SK-N-SH (cell line): Measurements from ENCODE around the gene ABCC12. TPM values are rescaled to one million over a fixed set of nuclear protein-coding genes. Genes with fewer than 3 reads are reported as not detected.

Source experiments
- CTCF ChIA-PET: fragments of 300-600, 350-600 bp; formaldehyde crosslinking; extraction: SDS; loops from one replicate; lab custom pipeline; 2021; lab: Yijun Ruan, JAX
- POLR2A ChIA-PET: fragments of 350-600 bp; sonication (Branson Sonifier 250); formaldehyde crosslinking; extraction: SDS; loops from one replicate; lab custom pipeline; 2020; ENCODE audit warnings: antibody characterized with exemption, inconsistent platforms; lab: Yijun Ruan, JAX
- DNase-seq: peaks from one replicate; pipeline ENCODE4 v3.0.0; 2012
- H2AFZ ChIP-seq: fragments of 200-600 bp; sonication (generic); 2 replicates; pipeline ENCODE4 v1.8.1; 2016; ENCODE audit warnings: antibody characterized with exemption, mild to moderate bottlenecking, low read depth
- H3F3A ChIP-seq: fragments of 200-600 bp; sonication (generic); replicated peaks from 2 replicates; pipeline ENCODE3; 2016; ENCODE audit warnings: antibody characterized with exemption, mild to moderate bottlenecking; ENCODE audit not compliant: insufficient read depth
- H3K27ac ChIP-seq, 2 experiments: fragments of 200-500 bp in 1 of 2; fragments of 200-600 bp in 1 of 2; sonication (Bioruptor generic) in 1 of 2; sonication (generic), shearing (Covaris generic) in 1 of 2; 2 replicates each; pipeline versions ENCODE4 v1.5.1 to v1.6.1; 2014 to 2016; ENCODE audit warnings: low read depth in 2 of 2, inconsistent platforms in 1 of 2, low read length in 1 of 2, mild to moderate bottlenecking in 1 of 2, mixed read lengths in 1 of 2
- H3K27me3 ChIP-seq: fragments of 200-600 bp; sonication (generic), shearing (Covaris generic); 2 replicates; pipeline ENCODE4 v1.6.1; 2016; ENCODE audit warnings: mixed run types; ENCODE audit not compliant: insufficient read depth
- H3K36me3 ChIP-seq, 2 experiments: fragments of 200-500 bp in 1 of 2; fragments of 200-600 bp in 1 of 2; sonication (Bioruptor generic) in 1 of 2; sonication (generic) in 1 of 2; replicated peaks in 1 of 2; 2 replicates each; pipeline versions ENCODE3 to v1.5.1; 2014 to 2016; ENCODE audit warnings: low read length in 1 of 2, mild to moderate bottlenecking in 1 of 2; ENCODE audit not compliant: insufficient read depth in 2 of 2, control insufficient read depth in 1 of 2
- H3K4me1 ChIP-seq, 2 experiments: fragments of 200-500 bp in 1 of 2; fragments of 200-600 bp in 1 of 2; sonication (Bioruptor generic) in 1 of 2; sonication (generic), shearing (Covaris generic) in 1 of 2; 2 replicates each; pipeline versions ENCODE4 v1.5.1 to v1.6.1; 2014 to 2016; ENCODE audit warnings: low read depth in 1 of 2, low read length in 1 of 2, mixed run types in 1 of 2; ENCODE audit not compliant: insufficient read depth in 2 of 2, control insufficient read depth in 1 of 2
- H3K4me2 ChIP-seq: fragments of 200-600 bp; sonication (generic), shearing (Covaris generic); 2 replicates; pipeline ENCODE4 v1.6.1; 2017; ENCODE audit warnings: mixed run types
- H3K4me3 ChIP-seq, 2 experiments: fragments of 200-500 bp in 1 of 2; fragments of 200-600 bp in 1 of 2; sonication (Bioruptor generic) in 1 of 2; sonication (generic), shearing (Covaris generic) in 1 of 2; 2 replicates each; pipeline versions ENCODE4 v1.5.1 to v1.8.1; 2014 to 2016; ENCODE audit warnings: low read depth in 2 of 2, inconsistent platforms in 1 of 2, low read length in 1 of 2, mild to moderate bottlenecking in 1 of 2, mixed read lengths in 1 of 2, moderate library complexity in 1 of 2
- H3K79me2 ChIP-seq: fragments of 200-600 bp; sonication (generic); 2 replicates; pipeline ENCODE4 v1.8.1; 2017; ENCODE audit warnings: mild to moderate bottlenecking; ENCODE audit not compliant: insufficient read depth
- H3K9ac ChIP-seq: fragments of 200-600 bp; sonication (generic); 2 replicates; pipeline ENCODE4 v1.6.1; 2017; ENCODE audit warnings: mixed run types
- H3K9me2 ChIP-seq: fragments of 200-600 bp; sonication (generic); 2 replicates; pipeline ENCODE4 v1.6.1; 2017; ENCODE audit warnings: mixed run types
- H3K9me3 ChIP-seq: fragments of 200-600 bp; sonication (generic); 2 replicates; pipeline ENCODE4 v1.6.1; 2017; ENCODE audit warnings: mixed run types, mild to moderate bottlenecking, moderate library complexity
- H4K20me1 ChIP-seq: fragments of 200-600 bp; sonication (generic); 2 replicates; pipeline ENCODE4 v1.6.1; 2017; ENCODE audit warnings: mild to moderate bottlenecking, mixed run types; ENCODE audit not compliant: insufficient read depth
- CHD2 ChIP-seq: fragments of 150-350 bp; IDR thresholded peaks from 2 replicates; pipeline ENCODE4 v1.6.1; 2018; ENCODE audit warnings: low read length; ENCODE audit not compliant: partially characterized antibody
- EP300 ChIP-seq, 2 experiments: IDR thresholded peaks; 2 replicates each; pipeline versions ENCODE4 v1.4.0 to v1.6.1; 2012; ENCODE audit warnings: borderline replicate concordance in 1 of 2, low read depth in 1 of 2, low read length in 1 of 2
- FOSL2 ChIP-seq: IDR thresholded peaks from 2 replicates; pipeline ENCODE4 v1.4.0; 2012; ENCODE audit warnings: low read depth, mild to moderate bottlenecking, moderate library complexity, borderline replicate concordance
- FOXJ3 ChIP-seq: sonication (generic); formaldehyde crosslinking; IDR thresholded peaks from 2 replicates; pipeline ENCODE4 v1.5.1; 2020; ENCODE audit warnings: mild to moderate bottlenecking, missing genetic modification reagents
- JUND ChIP-seq: IDR thresholded peaks from 2 replicates; pipeline ENCODE4 v1.4.0; 2012
- MEF2A ChIP-seq: IDR thresholded peaks from 2 replicates; pipeline ENCODE4 v1.4.0; 2012; ENCODE audit warnings: low read depth, borderline replicate concordance
- MXI1 ChIP-seq: IDR thresholded peaks from 2 replicates; pipeline ENCODE4 v1.6.1; 2012; ENCODE audit warnings: mild to moderate bottlenecking, low read depth, low read length, improper control_type of control experiment
- NFIC ChIP-seq: IDR thresholded peaks from 2 replicates; pipeline ENCODE4 v1.4.0; 2012; ENCODE audit warnings: borderline replicate concordance
- NRF1 ChIP-seq: IDR thresholded peaks from 2 replicates; pipeline ENCODE4 v1.6.1; 2012; ENCODE audit warnings: low read depth, mild to moderate bottlenecking, low read length
- POLR2AphosphoS5 ChIP-seq: IDR thresholded peaks from 2 replicates; pipeline ENCODE4 v1.6.1; 2012; ENCODE audit warnings: low read depth, low read length
- SIN3A ChIP-seq: IDR thresholded peaks from 2 replicates; pipeline ENCODE4 v1.6.1; 2012; ENCODE audit warnings: low read depth, mild to moderate bottlenecking, low read length, moderate library complexity, borderline replicate concordance
- TAF1 ChIP-seq: IDR thresholded peaks from 2 replicates; pipeline ENCODE4 v1.6.1; 2012; ENCODE audit warnings: low read depth, mild to moderate bottlenecking, low read length, moderate library complexity, borderline replicate concordance
- TCF12 ChIP-seq: IDR thresholded peaks from 2 replicates; pipeline ENCODE4 v1.4.0; 2012
- WGBS: methylation state at CpG from one replicate; pipeline ENCODE4 v1.1.6; 2017; ENCODE audit warnings: low lambda C conversion rate; 5-methylcytosine and 5-hydroxymethylcytosine counted together
- polyA plus RNA-seq, 3 experiments: library from polyadenylated mRNA; depleted of rRNA; stranded (reverse); fragments of >200 nt; gene quantifications; 2 replicates each; pipeline ENCODE4 v1.2.3, GENCODE V29; 2012
- TF ChIP-seq, protein P1 (sequence below): IDR thresholded peaks from 2 replicates; pipeline ENCODE4 v1.4.0; 2012; ENCODE audit warnings: low read depth, borderline replicate concordance
- TF ChIP-seq, protein P2 (sequence below): IDR thresholded peaks from 2 replicates; pipeline ENCODE4 v1.4.0; 2012; ENCODE audit warnings: low read depth, borderline replicate concordance
- TF ChIP-seq, protein P3 (sequence below): IDR thresholded peaks from 2 replicates; pipeline ENCODE4 v1.6.1; 2012; ENCODE audit warnings: mild to moderate bottlenecking, low read depth, low read length, moderate library complexity
- TF ChIP-seq, protein P4 (sequence below): fragments of 150-350 bp; IDR thresholded peaks from 2 replicates; pipeline ENCODE4 v1.6.1; 2016; ENCODE audit warnings: mild to moderate bottlenecking, low read depth, low read length
- TF ChIP-seq, protein P5 (sequence below): IDR thresholded peaks from 2 replicates; pipeline ENCODE4; 2012
- TF ChIP-seq, protein P6 (sequence below): fragments of 200-600 bp; sonication (generic); IDR thresholded peaks from 2 replicates; pipeline ENCODE4 v1.6.1; 2017; ENCODE audit warnings: antibody characterized with exemption, mild to moderate bottlenecking, moderate library complexity

The ABCC12 gene
- polyA plus RNA-seq, 1 of the 3 experiments (the other 2 are of a cell fraction), result not detected

DNA sequence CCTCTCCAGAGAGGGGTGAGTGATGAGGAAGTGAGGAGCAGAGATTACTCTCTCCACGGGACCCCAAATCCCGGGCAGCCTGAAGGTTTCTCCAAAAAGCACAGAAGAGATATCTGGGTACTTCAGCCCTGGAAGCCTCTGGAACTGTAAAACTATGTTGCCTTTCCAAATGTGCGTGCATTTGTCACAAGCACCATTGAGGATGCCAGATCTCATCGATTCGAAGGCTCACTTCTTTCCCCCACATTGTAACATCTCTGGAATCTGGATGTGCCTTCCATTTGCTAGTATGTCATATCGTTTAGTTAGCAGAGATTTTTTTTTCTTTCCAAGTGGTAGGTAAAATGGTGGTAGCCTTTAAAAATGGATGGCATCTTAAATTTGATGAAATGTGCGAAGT lies 45.8 kb downstream of the ABCC12 start:
- Histone ChIP-seq H4K20me1 (no peaks in the 10 kb centered on the region), H3K4me1 (peaks cover 0 to 12% of the 10 kb centered on the region in 2 experiments; a peak in 1 of 4 replicates), H3K9me2 (no peaks in the 10 kb centered on the region), H3K79me2 (no peaks in the 10 kb centered on the region), H3K27ac (no peak overlapping the region), H3K9me3 (no peaks in the 10 kb centered on the region), H3K4me2 (no peak overlapping the region), H2AFZ (no peak overlapping the region), H3K27me3 (no peaks in the 10 kb centered on the region; the same call in 1 of the 2 replicates)
- WGBS, result 80% methylated on average over 7 of the region's 7 CpGs
- DNase-seq, result no peak
- ChIA-PET CTCF (interaction anchor here (1.5 to 3.0 kb wide), 2 partner anchors 7 to 968 kb away, joined by 4 to 23 read pairs; no protein-coding TSS in a partner anchor), POLR2A (no interaction called here)
- TF ChIP-seq, protein P1, sequence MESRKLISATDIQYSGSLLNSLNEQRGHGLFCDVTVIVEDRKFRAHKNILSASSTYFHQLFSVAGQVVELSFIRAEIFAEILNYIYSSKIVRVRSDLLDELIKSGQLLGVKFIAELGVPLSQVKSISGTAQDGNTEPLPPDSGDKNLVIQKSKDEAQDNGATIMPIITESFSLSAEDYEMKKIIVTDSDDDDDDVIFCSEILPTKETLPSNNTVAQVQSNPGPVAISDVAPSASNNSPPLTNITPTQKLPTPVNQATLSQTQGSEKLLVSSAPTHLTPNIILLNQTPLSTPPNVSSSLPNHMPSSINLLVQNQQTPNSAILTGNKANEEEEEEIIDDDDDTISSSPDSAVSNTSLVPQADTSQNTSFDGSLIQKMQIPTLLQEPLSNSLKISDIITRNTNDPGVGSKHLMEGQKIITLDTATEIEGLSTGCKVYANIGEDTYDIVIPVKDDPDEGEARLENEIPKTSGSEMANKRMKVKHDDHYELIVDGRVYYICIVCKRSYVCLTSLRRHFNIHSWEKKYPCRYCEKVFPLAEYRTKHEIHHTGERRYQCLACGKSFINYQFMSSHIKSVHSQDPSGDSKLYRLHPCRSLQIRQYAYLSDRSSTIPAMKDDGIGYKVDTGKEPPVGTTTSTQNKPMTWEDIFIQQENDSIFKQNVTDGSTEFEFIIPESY, result no peak
- TF ChIP-seq EP300 (IDR thresholded peaks at IDR 0.05; ENCODE audit: borderline replicate concordance in 1 of 2, low read depth in 1 of 2, low read length in 1 of 2) (no peak), MEF2A (no peak), FOXJ3 (no peak), FOSL2 (no peak), POLR2AphosphoS5 (no peak), MXI1 (no peak), SIN3A (no peak), CHD2 (no peak), JUND (no peak), TAF1 (no peak), TCF12 (no peak), NRF1 (no peak), NFIC (no peak)
- TF ChIP-seq, protein P2, sequence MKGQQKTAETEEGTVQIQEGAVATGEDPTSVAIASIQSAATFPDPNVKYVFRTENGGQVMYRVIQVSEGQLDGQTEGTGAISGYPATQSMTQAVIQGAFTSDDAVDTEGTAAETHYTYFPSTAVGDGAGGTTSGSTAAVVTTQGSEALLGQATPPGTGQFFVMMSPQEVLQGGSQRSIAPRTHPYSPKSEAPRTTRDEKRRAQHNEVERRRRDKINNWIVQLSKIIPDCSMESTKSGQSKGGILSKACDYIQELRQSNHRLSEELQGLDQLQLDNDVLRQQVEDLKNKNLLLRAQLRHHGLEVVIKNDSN, result no peak
- TF ChIP-seq, protein P3, sequence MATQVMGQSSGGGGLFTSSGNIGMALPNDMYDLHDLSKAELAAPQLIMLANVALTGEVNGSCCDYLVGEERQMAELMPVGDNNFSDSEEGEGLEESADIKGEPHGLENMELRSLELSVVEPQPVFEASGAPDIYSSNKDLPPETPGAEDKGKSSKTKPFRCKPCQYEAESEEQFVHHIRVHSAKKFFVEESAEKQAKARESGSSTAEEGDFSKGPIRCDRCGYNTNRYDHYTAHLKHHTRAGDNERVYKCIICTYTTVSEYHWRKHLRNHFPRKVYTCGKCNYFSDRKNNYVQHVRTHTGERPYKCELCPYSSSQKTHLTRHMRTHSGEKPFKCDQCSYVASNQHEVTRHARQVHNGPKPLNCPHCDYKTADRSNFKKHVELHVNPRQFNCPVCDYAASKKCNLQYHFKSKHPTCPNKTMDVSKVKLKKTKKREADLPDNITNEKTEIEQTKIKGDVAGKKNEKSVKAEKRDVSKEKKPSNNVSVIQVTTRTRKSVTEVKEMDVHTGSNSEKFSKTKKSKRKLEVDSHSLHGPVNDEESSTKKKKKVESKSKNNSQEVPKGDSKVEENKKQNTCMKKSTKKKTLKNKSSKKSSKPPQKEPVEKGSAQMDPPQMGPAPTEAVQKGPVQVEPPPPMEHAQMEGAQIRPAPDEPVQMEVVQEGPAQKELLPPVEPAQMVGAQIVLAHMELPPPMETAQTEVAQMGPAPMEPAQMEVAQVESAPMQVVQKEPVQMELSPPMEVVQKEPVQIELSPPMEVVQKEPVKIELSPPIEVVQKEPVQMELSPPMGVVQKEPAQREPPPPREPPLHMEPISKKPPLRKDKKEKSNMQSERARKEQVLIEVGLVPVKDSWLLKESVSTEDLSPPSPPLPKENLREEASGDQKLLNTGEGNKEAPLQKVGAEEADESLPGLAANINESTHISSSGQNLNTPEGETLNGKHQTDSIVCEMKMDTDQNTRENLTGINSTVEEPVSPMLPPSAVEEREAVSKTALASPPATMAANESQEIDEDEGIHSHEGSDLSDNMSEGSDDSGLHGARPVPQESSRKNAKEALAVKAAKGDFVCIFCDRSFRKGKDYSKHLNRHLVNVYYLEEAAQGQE, result no peak
- TF ChIP-seq, protein P4, sequence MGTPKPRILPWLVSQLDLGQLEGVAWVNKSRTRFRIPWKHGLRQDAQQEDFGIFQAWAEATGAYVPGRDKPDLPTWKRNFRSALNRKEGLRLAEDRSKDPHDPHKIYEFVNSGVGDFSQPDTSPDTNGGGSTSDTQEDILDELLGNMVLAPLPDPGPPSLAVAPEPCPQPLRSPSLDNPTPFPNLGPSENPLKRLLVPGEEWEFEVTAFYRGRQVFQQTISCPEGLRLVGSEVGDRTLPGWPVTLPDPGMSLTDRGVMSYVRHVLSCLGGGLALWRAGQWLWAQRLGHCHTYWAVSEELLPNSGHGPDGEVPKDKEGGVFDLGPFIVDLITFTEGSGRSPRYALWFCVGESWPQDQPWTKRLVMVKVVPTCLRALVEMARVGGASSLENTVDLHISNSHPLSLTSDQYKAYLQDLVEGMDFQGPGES, result no peak
- TF ChIP-seq, protein P5, sequence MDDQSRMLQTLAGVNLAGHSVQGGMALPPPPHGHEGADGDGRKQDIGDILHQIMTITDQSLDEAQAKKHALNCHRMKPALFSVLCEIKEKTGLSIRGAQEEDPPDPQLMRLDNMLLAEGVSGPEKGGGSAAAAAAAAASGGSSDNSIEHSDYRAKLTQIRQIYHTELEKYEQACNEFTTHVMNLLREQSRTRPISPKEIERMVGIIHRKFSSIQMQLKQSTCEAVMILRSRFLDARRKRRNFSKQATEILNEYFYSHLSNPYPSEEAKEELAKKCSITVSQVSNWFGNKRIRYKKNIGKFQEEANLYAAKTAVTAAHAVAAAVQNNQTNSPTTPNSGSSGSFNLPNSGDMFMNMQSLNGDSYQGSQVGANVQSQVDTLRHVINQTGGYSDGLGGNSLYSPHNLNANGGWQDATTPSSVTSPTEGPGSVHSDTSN, result no peak
- TF ChIP-seq, protein P6, sequence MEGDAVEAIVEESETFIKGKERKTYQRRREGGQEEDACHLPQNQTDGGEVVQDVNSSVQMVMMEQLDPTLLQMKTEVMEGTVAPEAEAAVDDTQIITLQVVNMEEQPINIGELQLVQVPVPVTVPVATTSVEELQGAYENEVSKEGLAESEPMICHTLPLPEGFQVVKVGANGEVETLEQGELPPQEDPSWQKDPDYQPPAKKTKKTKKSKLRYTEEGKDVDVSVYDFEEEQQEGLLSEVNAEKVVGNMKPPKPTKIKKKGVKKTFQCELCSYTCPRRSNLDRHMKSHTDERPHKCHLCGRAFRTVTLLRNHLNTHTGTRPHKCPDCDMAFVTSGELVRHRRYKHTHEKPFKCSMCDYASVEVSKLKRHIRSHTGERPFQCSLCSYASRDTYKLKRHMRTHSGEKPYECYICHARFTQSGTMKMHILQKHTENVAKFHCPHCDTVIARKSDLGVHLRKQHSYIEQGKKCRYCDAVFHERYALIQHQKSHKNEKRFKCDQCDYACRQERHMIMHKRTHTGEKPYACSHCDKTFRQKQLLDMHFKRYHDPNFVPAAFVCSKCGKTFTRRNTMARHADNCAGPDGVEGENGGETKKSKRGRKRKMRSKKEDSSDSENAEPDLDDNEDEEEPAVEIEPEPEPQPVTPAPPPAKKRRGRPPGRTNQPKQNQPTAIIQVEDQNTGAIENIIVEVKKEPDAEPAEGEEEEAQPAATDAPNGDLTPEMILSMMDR, result no peak
- TF ChIP-seq, all 33 proteins: peak for 0
- Histone ChIP-seq H3K4me3 (no peak overlapping the region), H3F3A (no peaks in the 10 kb centered on the region), H3K36me3 (no peaks in the 10 kb centered on the region), H3K9ac (no peak overlapping the region)
